Upper lobe of left lung (tissue), 4 donors: ENCODE measurements around the gene BIVM.

ENCODE experiments used
- CTCF ChIP-seq, 6 experiments: fragments of 450-650 bp in 4 of 6; fragments of 200-600 bp in 2 of 6; sonication (generic) in 2 of 6; IDR thresholded peaks; one replicate each; pipeline ENCODE4 v1.5.1; 2016 to 2019; ENCODE audit warnings: antibody characterized with exemption in 6 of 6
- EP300 ChIP-seq, 4 donors: sonication (generic); formaldehyde crosslinking; IDR thresholded peaks; one replicate each; pipeline ENCODE4 v1.5.1; 2017; ENCODE audit warnings: antibody characterized with exemption in 4 of 4, control low read depth in 2 of 4
- POLR2A ChIP-seq, 4 donors: fragments of 450-650 bp; IDR thresholded peaks; one replicate each; pipeline ENCODE4 v1.5.1; 2016 to 2017; ENCODE audit warnings: antibody characterized with exemption in 4 of 4, mild to moderate bottlenecking in 2 of 4

- TF ChIP-seq CTCF (IDR thresholded peaks at IDR 0.05) (no peak), POLR2A (IDR thresholded peaks at IDR 0.05) (no peak), EP300 (IDR thresholded peaks at IDR 0.05) (no peak)
These were observed 26.9 kb upstream of the BIVM start for GRCh38 chr13:102772042-102772425.
